Heart right ventricle (tissue), 16 donors: Measurements from ENCODE around the gene RBM4. TPM values are rescaled to one million over a fixed set of nuclear protein-coding genes. Genes with fewer than 3 reads are reported as not detected.

Experiments used
- ATAC-seq, 8 donors: fragments of 200-7000 bp; cut with Tn5 transposase; one replicate each; pipeline ENCODE4 v1.9.1; 2020; ENCODE audit warnings: mild to moderate bottlenecking in 8 of 8, moderate library complexity in 8 of 8, moderate number of reproducible peaks in 1 of 8
- DNase-seq, 2 donors: peaks; one replicate each; pipeline ENCODE4 v3.0.0-alpha.2; 2020
- H3K27ac ChIP-seq, 10 donors: fragments of 200-600 bp; sonication (generic) in 2 of 10; one replicate each; pipeline versions ENCODE4 v1.5.0 to v1.8.0; 2020 to 2022; ENCODE audit warnings: mild to moderate bottlenecking in 3 of 10
- H3K27me3 ChIP-seq, 7 donors: fragments of 200-600 bp; one replicate each; pipeline ENCODE4 v1.8.0; 2021 to 2022; ENCODE audit warnings: mild to moderate bottlenecking in 2 of 7
- H3K36me3 ChIP-seq, 9 donors: fragments of 200-600 bp; sonication (generic) in 1 of 9; one replicate each; pipeline versions ENCODE4 v1.5.0 to v1.8.0; 2020 to 2022; ENCODE audit warnings: mild to moderate bottlenecking in 2 of 9
- H3K4me1 ChIP-seq, 9 donors: fragments of 200-600 bp; sonication (generic) in 1 of 9; one replicate each; pipeline versions ENCODE4 v1.5.0 to v1.8.0; 2020 to 2022; ENCODE audit warnings: mild to moderate bottlenecking in 4 of 9
- H3K4me3 ChIP-seq, 10 donors: fragments of 200-600 bp; sonication (generic) in 2 of 10; one replicate each; pipeline versions ENCODE4 v1.5.0 to v1.8.0; 2020 to 2022; ENCODE audit warnings: mild to moderate bottlenecking in 7 of 10, moderate library complexity in 2 of 10
- H3K9me3 ChIP-seq, 11 donors: fragments of 200-600 bp in 10 of 11; sonication (generic) in 2 of 11; one replicate each; pipeline versions ENCODE4 v1.5.0 to v1.8.0; 2013 to 2022; ENCODE audit warnings: mild to moderate bottlenecking in 2 of 11, control low read depth in 1 of 11, moderate library complexity in 1 of 11
- CTCF ChIP-seq, 9 donors: fragments of 200-600 bp; sonication (generic) in 2 of 9; IDR thresholded peaks; one replicate each; pipeline versions ENCODE4 v1.5.0 to v1.8.0; 2021 to 2022; ENCODE audit warnings: antibody characterized with exemption in 9 of 9, mild to moderate bottlenecking in 5 of 9, moderate library complexity in 1 of 9
- WGBS, 2 donors: extraction: QIAGEN DNeasy Blood & Tissue Kit; methylation state at CpG; one replicate each; pipeline ENCODE4 v1.1.7; 2013; ENCODE audit warnings: inconsistent platforms in 1 of 2; 5-methylcytosine and 5-hydroxymethylcytosine counted together
- intact Hi-C, 10 donors: fragments of 100-400 bp; cut with DNase I; formaldehyde crosslinking; loops; one replicate each; pipeline versions ENCODE4 v1.11.1 to v1.14.2; 2022
- polyA plus RNA-seq, 2 donors: library from polyadenylated mRNA; stranded (reverse); fragments of 200-250 nt; gene quantifications; one replicate each; pipeline ENCODE4 v1.2.3, GENCODE V29; 2013
- total RNA-seq, 10 donors: library from RNA; stranded (reverse); fragmentation: NEBNext Ultra II Directional in 3 of 10; extraction: Animal tissue kit (Norgen Biotek cat#: 25700) in 3 of 10; gene quantifications; one replicate each; pipeline versions ENCODE4 v1.2.1 to v1.2.4, GENCODE V29; 2021 to 2023
- donor health status: Arrhythmogenic right ventricular cardiomyopathy.
- donor health status: ischemic (EF 13 %, LVEDD 7.1; RV severe dilation, severe dysfunction).
- donor health status: healthy with polysubstance abuse.
- donor health status: DM: no; HTN: yes; CAD: no.
- donor health status: DM: no; HTN: no; CAD: no.
- donor health status: ischemic (EF 25% LVEDD 6.9; RV normal size, moderate dysfunction).
- donor health status: ischemic (EF 25% LVEDD 5.7; RV mildly dilated, moderate dysfunction).
- donor health status: healthy.
- donor health status: DM: yes; HTN: yes; CAD: no.
- donor health status: Ischemic cardiomyopathy.
- donor health status: ischemic (EF 35%, LVEDD 5.7; RV mildly dilated, moderate dysfunction).
- donor health status: nonischemic (EF 11% LVEDD 7.7; RV severe dilation, severe dysfunction).
- donor health status: DM: yes; HTN: yes; CAD: no.
- donor health status: PGD.
- donor health status: ischemic (EF 29% LVEDD 5.4; RV normal size, mild dysfunction).
- donor health status: nonischemic (EF 23%, LVEDD 6.1; RV moderate dilation, normal function).

RBM4 gene
- total and polyA plus RNA-seq, 12 donors: 37.9 to 77.0 (median 55.3) TPM

- TF ChIP-seq CTCF (IDR thresholded peaks at IDR 0.05): no peak
- ATAC-seq (peak in 5 of 8 donors; percentile 1 to 29 (median 2)), DNase-seq (no peak)
- whole genome bisulfite sequencing, 2 donors: 25 to 37% methylated on average over 4 of the region's 4 CpGs
- no peaks in the 10 kb centered on the region for H3K9me3 ChIP-seq
- H3K36me3 ChIP-seq: peaks cover 0 to 52% (median 3%) of the 10 kb centered on the region in 9 donors
- peak overlapping the region in 8 of 10 donors; percentile 56 to 92 (median 82) for H3K4me3 ChIP-seq
- peak overlapping the region; percentile 14 to 96 (median 93) for H3K27ac ChIP-seq
- peaks cover 21 to 77% (median 71%) of the 10 kb centered on the region in 9 donors for H3K4me1 ChIP-seq
- intact Hi-C loops: loop anchor here in 1 of 10 donors (5.0 kb wide), 1 partner anchor 58 kb away; the partner anchor contains the start of gene RBM4B
- H3K27me3 ChIP-seq: no peaks in the 10 kb centered on the region
Observed at GRCh38 chr11:66619080-66619554, 19.4 kb upstream of the RBM4 start.

GRCh38 chr11:66624450-66624849 is 14.1 kb upstream of the RBM4 start:
- Histone ChIP-seq H3K27ac (no peak overlapping the region), H3K9me3 (no peaks in the 10 kb centered on the region), H3K4me1 (peaks cover 22 to 68% (median 54%) of the 10 kb centered on the region in 9 donors), H3K36me3 (peaks cover 0 to 97% (median 54%) of the 10 kb centered on the region in 9 donors), H3K4me3 (no peak overlapping the region), H3K27me3 (no peaks in the 10 kb centered on the region)
- intact Hi-C loops: no loop called here
- DNase-seq (no peak), ATAC-seq (peak in 4 of 8 donors; percentile 15 to 53 (median 21))
- WGBS, 2 donors: 81 to 82% methylated on average over 16 of the region's 16 CpGs
- TF ChIP-seq CTCF (IDR thresholded peaks at IDR 0.05): no peak

GRCh38 chr11:66625041-66625751 is 13.3 kb upstream of the RBM4 start:
- H3K4me1 ChIP-seq: peaks cover 22 to 62% (median 49%) of the 10 kb centered on the region in 9 donors
- no peak overlapping the region for H3K27ac ChIP-seq
- no peaks in the 10 kb centered on the region for H3K27me3 ChIP-seq
- 93% methylated on average over 26 of the region's 26 CpGs for WGBS, 2 donors
- no peak for DNase-seq
- ATAC-seq: peak in 1 of 8 donors; percentile 40
- no peak for TF ChIP-seq CTCF (IDR thresholded peaks at IDR 0.05)
- peaks cover 0 to 99% (median 60%) of the 10 kb centered on the region in 9 donors for H3K36me3 ChIP-seq
- H3K9me3 ChIP-seq: no peaks in the 10 kb centered on the region
- no peak overlapping the region for H3K4me3 ChIP-seq
- intact Hi-C loops: no loop called here

- H3K27me3 ChIP-seq: no peaks in the 10 kb centered on the region
- H3K4me1 ChIP-seq: peaks cover 22 to 56% (median 44%) of the 10 kb centered on the region in 9 donors
- peaks cover 0 to 100% (median 60%) of the 10 kb centered on the region in 9 donors for H3K36me3 ChIP-seq
- ATAC-seq (no peak), DNase-seq (no peak)
- WGBS, 2 donors: 91 to 92% methylated on average over 9 of the region's 9 CpGs
- H3K9me3 ChIP-seq: no peaks in the 10 kb centered on the region
- H3K27ac ChIP-seq: no peak overlapping the region
- no peak overlapping the region for H3K4me3 ChIP-seq
- no peak for TF ChIP-seq CTCF (IDR thresholded peaks at IDR 0.05)
- intact Hi-C loops: no loop called here
Observed at GRCh38 chr11:66625752-66626149, 12.8 kb upstream of the RBM4 start.
